NCI-H524 treated with DMSO at 0.1 percent for 48 hours (cell line): Measurements from ENCODE around the gene YES1.
A peak's percentile ranks its signal among the peaks of the same experiment; 100 is the strongest.

Experiments used
- DNase-seq: peaks from one replicate; lab custom pipeline; 2025; lab: John Stamatoyannopoulos, UW

YES1 gene

GRCh38 chr18:811892-812375, at the start of gene YES1:
Gene YES1, minus strand, starts transcription at chr18:812242. Its CDS starts 55,415 bp downstream, at chr18:756827.
- DNase-seq: no peak

- no peak for DNase-seq
Measured at GRCh38 chr18:857986-858385, 45.9 kb upstream of the YES1 start.

GRCh38 chr18:853471-853870, 41.4 kb upstream of the YES1 start:
- no peak for DNase-seq

GRCh38 chr18:850960-851359, 38.9 kb upstream of the YES1 start:
- no peak for DNase-seq

GRCh38 chr18:849021-849420, 37.0 kb upstream of the YES1 start:
- DNase-seq: no peak

GRCh38 chr18:848062-848861, 36.2 kb upstream of the YES1 start:
- DNase-seq: no peak

GRCh38 chr18:845152-845819, 33.2 kb upstream of the YES1 start:
- no peak for DNase-seq

- DNase-seq: no peak
Measured at GRCh38 chr18:841647-842370, 29.8 kb upstream of the YES1 start.

GRCh38 chr18:840516-840915, 28.5 kb upstream of the YES1 start:
- no peak for DNase-seq

- DNase-seq: no peak
Measured at GRCh38 chr18:840023-840408, 28.0 kb upstream of the YES1 start.

GRCh38 chr18:839224-840022, 27.4 kb upstream of the YES1 start:
- peak; percentile 22 for DNase-seq

- no peak for DNase-seq
Measured at GRCh38 chr18:837922-838321, 25.9 kb upstream of the YES1 start.

- no peak for DNase-seq
Measured at GRCh38 chr18:834082-834720, 22.2 kb upstream of the YES1 start.

GRCh38 chr18:833197-833596, 21.2 kb upstream of the YES1 start:
- no peak for DNase-seq

GRCh38 chr18:832085-832681, 20.1 kb upstream of the YES1 start:
- peak; percentile 20 for DNase-seq

GRCh38 chr18:830315-830901, 18.4 kb upstream of the YES1 start:
- DNase-seq: peak; percentile 37

GRCh38 chr18:829432-829831, 17.4 kb upstream of the YES1 start:
- no peak for DNase-seq

- no peak for DNase-seq
Measured at GRCh38 chr18:827093-827677, 15.1 kb upstream of the YES1 start.

- DNase-seq: no peak
Measured at GRCh38 chr18:825891-826585, 14.0 kb upstream of the YES1 start.

GRCh38 chr18:824179-824578, 12.1 kb upstream of the YES1 start:
- no peak for DNase-seq
